Erythroblast (primary cell): ENCODE measurements around the gene RASA3.

Experiments
- GATA1 ChIP-seq: IDR thresholded peaks from 2 replicates; pipeline ENCODE4 v1.6.1; 2011; ENCODE audit warnings: low read depth, mild to moderate bottlenecking, control low read depth, low read length, moderate library complexity
- POLR2A ChIP-seq: IDR thresholded peaks from 2 replicates; pipeline ENCODE4 v1.6.1; 2011; ENCODE audit warnings: mild to moderate bottlenecking, low read length

GRCh38 chr13:114088863-114089262 is 43.6 kb downstream of the RASA3 start:
- TF ChIP-seq POLR2A (no peak), GATA1 (no peak)
